DMS153 treated with DMSO at 0.1 percent for 48 hours (cell line): ENCODE results near the gene TRPM5.
A peak's percentile ranks its signal among the peaks of the same experiment; 100 is the strongest.

Experiments used
- DNase-seq: peaks from one replicate; lab custom pipeline; 2025; ENCODE audit not compliant: unreplicated experiment; lab: John Stamatoyannopoulos, UW

Gene TRPM5

DNA sequence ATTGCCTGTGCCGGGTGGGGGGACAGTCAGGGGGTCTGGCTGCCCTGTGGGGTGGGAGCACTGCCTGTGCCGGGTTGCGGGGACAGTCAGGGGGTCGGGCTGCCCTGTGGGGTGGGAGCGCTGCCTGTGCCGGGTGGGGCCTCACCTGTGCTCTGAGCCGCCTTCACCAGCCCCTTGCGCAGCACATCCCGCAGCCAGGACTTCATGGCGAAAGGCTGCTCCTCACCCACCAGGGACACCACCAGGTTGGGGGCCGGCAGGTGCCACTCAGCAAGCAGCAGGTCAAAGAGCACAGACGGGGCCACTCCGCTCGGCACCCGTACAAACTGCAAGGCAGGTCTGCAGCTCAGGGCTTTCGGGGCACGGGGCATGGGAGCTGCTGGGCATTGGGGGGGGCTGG is 22.3 kb downstream of the TRPM5 start:
- DNase-seq: no peak

- DNase-seq: no peak
Observed at GRCh38 chr11:2421226-2421994, 22.9 kb downstream of the TRPM5 start.

GRCh38 chr11:2420502-2421225 is 23.6 kb downstream of the TRPM5 start:
- DNase-seq: peak; percentile 76

- DNase-seq: peak; percentile 50
Observed at GRCh38 chr11:2419638-2420501, 24.4 kb downstream of the TRPM5 start.

DNA sequence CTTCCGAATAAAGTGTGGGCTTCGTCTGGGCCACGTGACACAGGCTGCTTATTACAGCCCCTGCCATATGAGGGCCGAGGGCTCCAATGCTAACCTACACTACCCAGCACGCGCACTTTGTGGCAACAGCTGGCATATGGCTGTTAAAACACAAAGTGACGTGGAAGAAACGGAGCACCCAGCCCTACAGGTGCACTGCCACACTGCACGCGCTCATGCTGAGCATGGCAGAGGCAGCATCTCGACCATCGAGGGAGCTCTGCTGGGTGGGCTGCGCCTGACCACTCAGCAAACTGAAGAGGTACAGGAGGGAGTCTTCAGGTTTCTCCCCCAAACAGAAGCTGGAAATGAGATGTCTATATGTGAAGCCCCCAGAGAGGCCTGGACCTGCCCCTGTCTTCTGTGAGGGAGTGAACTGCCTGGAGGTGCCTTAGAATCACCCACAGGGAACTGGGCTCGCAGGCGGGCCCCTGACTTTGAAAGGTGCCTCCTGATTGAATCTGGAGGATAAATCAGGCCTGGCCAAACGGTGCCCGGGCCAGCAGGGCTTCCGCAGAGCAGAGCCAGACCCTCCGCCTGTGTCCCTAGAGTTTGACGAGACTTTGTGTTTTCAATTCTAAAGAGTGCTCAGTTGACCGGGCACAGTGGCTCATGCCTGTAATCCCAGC is 25.5 kb downstream of the TRPM5 start:
- no peak for DNase-seq

DNA sequence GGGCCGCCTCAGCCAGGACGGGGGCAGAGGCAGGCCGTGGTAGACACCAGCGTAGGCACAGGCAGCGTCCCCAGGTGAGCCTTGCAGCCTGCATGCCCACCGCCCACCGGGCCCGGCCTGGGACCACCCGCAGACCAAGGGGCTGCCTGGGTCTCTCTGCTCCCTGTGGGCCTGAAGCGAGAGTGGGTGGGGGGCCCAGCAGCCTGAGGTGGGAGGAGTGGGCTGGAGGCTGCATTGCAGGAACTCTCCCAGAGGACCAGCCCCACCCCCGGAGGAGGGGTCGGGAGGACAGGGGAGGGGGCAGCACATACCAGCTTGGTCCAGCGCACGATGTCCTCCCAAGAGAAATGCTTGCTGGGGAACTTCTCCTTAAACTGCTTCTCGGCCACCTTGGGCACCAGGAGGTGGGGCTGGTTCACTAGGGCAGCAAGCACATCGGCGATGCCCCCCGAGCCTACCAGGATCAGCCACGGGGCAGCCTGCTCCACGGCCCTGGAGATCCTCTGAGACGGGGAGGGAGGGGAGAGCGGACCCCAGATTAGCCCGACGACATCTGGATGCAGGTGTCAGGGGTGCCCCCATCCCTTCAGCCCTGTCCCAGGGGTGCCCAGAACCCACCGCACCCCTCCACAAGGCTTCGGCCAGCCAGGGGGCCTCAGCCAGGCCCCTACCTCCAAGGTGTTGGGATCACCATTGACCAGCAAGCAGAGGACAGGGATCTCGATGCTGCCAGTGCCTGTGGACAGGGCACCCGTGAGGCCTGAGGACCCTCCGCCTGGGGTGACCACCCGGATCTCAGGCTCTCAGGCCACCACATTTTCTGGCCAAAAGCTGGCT is 26.2 kb downstream of the TRPM5 start:
- DNase-seq: no peak

DNA sequence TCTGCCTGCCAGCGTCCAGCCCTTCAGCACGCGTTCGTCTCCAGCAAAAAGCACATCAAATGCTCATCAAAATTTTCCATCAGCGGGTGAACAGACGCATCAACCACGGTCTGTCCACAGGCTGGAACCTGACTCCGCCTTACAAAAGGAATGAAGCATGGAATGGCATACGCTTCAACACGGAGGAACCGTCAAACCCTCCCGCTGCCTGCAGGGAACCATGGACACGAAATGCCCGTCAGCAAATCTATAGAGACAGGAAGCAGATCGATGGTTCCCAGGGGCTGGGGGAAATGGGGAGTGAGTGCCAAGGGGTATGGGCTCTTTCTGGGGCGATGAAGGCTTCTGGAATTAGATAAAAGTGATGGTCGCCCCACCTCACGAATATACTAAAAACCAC is 27.5 kb downstream of the TRPM5 start:
- DNase-seq: no peak

GRCh38 chr11:2415601-2416380 is 28.5 kb downstream of the TRPM5 start:
- DNase-seq: no peak

- no peak for DNase-seq
Observed at GRCh38 chr11:2415171-2415570, 29.1 kb downstream of the TRPM5 start.

GRCh38 chr11:2414616-2415015 is 29.7 kb downstream of the TRPM5 start:
- no peak for DNase-seq

DNA sequence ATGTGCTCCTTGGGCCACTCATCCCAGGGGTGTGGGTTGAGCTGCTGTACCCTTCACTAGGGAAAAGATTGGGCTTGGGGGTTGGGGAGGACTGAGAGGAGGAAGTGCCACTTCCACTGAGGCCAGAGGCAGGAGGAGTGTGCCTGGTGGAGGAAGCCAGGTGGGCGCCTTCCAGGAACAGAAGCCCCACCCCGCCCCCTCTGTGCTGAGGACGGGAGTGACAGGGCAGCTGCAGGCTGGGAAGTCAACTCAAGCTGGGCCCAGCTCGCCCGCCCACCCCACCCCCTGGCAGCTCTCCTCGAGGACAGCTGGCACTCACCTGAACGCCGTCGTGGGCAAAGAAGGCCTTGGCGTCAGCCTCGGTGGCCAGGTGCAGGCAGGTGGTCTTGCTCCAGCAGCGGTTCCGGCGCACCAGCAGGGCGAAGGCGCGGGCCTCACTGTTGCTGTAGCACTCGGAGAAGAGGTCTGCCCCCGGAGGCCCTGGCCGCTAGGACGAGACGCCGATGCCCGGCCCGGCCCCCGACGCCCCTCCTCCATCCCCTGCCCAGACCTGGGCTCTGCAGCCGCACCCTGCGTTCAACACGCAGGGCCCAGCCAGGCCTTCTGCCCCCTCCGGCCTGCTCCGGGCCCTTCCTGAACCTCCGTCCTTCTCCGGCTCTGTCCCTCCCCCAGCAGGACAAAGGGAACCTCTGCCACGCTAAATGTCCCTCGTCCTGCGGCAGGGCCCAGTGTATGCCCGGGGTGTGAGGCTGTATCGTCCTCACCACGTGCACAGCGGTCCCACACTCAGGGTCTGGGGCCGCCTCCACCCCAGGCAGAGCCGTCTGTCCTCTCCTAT is 30.4 kb downstream of the TRPM5 start:
- no peak for DNase-seq

GRCh38 chr11:2412323-2412722 is 32.0 kb downstream of the TRPM5 start:
- no peak for DNase-seq

- no peak for DNase-seq
Observed at GRCh38 chr11:2411446-2412305, 32.6 kb downstream of the TRPM5 start.

- DNase-seq: no peak
Observed at GRCh38 chr11:2410616-2411015, 33.7 kb downstream of the TRPM5 start.

GRCh38 chr11:2409611-2410468 is 34.5 kb downstream of the TRPM5 start:
- no peak for DNase-seq

DNA sequence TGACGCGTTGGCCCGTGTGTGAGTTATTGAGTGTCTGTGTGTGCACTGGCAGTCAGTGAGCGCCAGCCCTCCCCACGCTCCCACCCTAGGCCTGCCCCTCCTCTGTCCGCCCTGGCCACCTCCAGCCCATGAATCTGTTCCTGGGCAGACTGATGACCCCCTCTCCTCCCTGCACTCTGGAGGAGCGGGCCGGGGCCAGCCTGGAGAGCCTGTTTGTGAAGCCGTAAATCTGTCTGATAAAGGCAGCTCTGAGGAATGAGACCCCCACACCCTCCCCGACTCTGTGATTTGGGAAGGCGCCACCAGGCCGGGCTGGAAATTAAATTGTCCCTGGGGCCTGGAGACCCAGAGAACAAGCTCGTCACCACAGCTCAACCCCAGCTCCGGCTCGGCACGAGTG is 35.2 kb downstream of the TRPM5 start:
- DNase-seq: no peak

DNA sequence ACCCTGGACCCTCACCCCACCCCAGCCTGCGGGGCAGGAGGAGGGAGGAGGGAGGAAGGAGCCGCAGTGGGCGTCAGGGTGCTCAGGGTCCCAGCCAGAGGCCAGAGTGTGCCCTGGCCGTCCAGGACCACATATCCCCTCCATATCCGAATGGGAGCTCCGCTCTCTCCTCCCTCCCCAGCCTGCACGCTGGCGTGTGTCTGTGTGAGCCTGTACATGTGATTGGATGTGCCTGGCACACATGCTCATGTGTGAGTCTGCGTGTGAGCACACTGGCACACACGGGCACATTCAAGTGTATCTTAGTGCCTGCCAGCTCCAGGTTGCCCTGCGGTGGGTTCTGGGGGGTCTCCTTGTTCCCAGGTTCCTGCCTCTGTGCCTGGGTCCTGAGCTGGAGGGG is 35.6 kb downstream of the TRPM5 start:
- no peak for DNase-seq
